NCI-H748 treated with DMSO at 0.1 percent for 48 hours (cell line): ENCODE data around the gene ZAR1L.

Experiments used
- DNase-seq: peaks from one replicate; lab custom pipeline; 2025; lab: John Stamatoyannopoulos, UW

ZAR1L gene

GRCh38 chr13:32254916-32255723, 60.0 kb downstream of the ZAR1L start:
- DNase-seq = no peak

- DNase-seq = no peak
Measured at GRCh38 chr13:32254416-32254815, 60.7 kb downstream of the ZAR1L start.

- DNase-seq = no peak
Measured at GRCh38 chr13:32253911-32254399, 61.2 kb downstream of the ZAR1L start.
